Parathyroid adenoma (tissue), 2 donors: Measurements from ENCODE around the gene KIF23.

Experiments
- H2AFZ ChIP-seq: fragments of 300-600 bp; sonication (generic); one replicate; pipeline ENCODE4 v1.7.0; 2017; ENCODE audit warnings: antibody characterized with exemption, mild to moderate bottlenecking
- H3K27ac ChIP-seq: fragments of 300-600 bp; sonication (generic); one replicate; pipeline ENCODE4 v1.7.0; 2017
- H3K27me3 ChIP-seq: fragments of 300-600 bp; sonication (generic); one replicate; pipeline ENCODE4 v1.7.0; 2017; ENCODE audit warnings: low read length; ENCODE audit not compliant: control insufficient read depth, insufficient read depth
- H3K36me3 ChIP-seq: fragments of 300-600 bp; sonication (generic); one replicate; pipeline ENCODE4 v1.7.0; 2017; ENCODE audit warnings: low read length; ENCODE audit not compliant: control insufficient read depth, insufficient read depth
- H3K4me1 ChIP-seq: fragments of 300-600 bp; sonication (generic); one replicate; pipeline ENCODE4 v1.7.0; 2017; ENCODE audit warnings: control low read depth
- H3K4me2 ChIP-seq: fragments of 300-600 bp; sonication (generic); one replicate; pipeline ENCODE4 v1.7.0; 2017; ENCODE audit warnings: low read length
- H3K4me3 ChIP-seq: fragments of 300-600 bp; sonication (generic); one replicate; pipeline ENCODE4 v1.7.0; 2017; ENCODE audit warnings: low read depth, low read length
- H3K79me2 ChIP-seq: fragments of 300-600 bp; sonication (generic); one replicate; pipeline ENCODE4 v1.7.0; 2017; ENCODE audit warnings: control low read depth
- H3K9ac ChIP-seq: fragments of 300-600 bp; sonication (generic); one replicate; pipeline ENCODE4 v1.7.0; 2017; ENCODE audit warnings: mild to moderate bottlenecking
- H3K9me3 ChIP-seq: fragments of 300-600 bp; sonication (generic); one replicate; pipeline ENCODE4 v1.7.0; 2017; ENCODE audit warnings: low read length; ENCODE audit not compliant: control insufficient read depth
- CTCF ChIP-seq: fragments of 300-600 bp; sonication (generic); IDR thresholded peaks from one replicate; pipeline ENCODE4 v1.7.0; 2017; ENCODE audit warnings: antibody characterized with exemption, mild to moderate bottlenecking
- donor health status: primary hyperparathyroidism.

The KIF23 gene

DNA sequence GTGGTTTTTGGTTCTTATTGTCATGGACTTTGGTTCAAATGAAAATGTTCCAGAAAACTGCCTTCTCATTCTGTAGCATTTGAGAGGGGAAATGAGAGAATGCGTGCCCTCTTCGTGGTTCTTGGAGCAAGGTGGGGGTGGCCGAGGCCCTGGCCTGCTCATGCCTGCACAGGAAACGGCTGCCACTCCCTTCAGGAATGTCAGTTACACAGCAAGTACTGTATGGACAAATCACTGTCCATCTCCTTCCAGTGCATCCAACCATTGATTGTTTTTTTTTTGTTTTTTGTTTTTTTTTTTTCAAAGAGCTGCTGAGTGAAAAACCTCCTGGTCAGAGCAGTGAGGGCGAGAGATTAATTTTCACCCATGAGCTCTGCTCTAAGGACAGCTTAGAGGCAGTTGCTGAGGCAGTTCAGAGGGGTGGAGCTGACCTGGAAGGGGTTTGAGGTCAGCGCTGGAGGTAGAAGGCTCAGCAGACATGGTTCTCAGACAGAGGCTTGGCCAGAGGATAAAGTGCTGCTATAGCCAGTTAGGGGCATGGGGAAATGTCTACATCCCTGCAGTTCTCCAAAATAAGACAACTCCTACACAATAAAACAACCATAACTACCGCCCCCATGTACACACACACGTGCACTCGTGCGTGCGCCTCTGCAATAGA is 20.2 kb upstream of the KIF23 start:
- peaks cover 2% of the 10 kb centered on the region for H3K79me2 ChIP-seq
- H3K27ac ChIP-seq = peak overlapping the region; percentile 77
- peaks cover 26% of the 10 kb centered on the region for H3K4me1 ChIP-seq
- H3K9me3 ChIP-seq = no peaks in the 10 kb centered on the region
- peak overlapping the region; percentile 17 for H3K4me2 ChIP-seq
- H3K27me3 ChIP-seq = no peaks in the 10 kb centered on the region
- TF ChIP-seq CTCF = no peak
- peak overlapping the region; percentile 42 for H2AFZ ChIP-seq
- H3K36me3 ChIP-seq = no peaks in the 10 kb centered on the region
- H3K4me3 ChIP-seq = no peak overlapping the region
- no peak overlapping the region for H3K9ac ChIP-seq

GRCh38 chr15:69394556-69395282 is 19.4 kb upstream of the KIF23 start:
- H3K27ac ChIP-seq = peak overlapping the region; percentile 77
- no peak overlapping the region for H3K4me3 ChIP-seq
- peaks cover 26% of the 10 kb centered on the region for H3K4me1 ChIP-seq
- H2AFZ ChIP-seq = peak overlapping the region; percentile 42
- H3K27me3 ChIP-seq = no peaks in the 10 kb centered on the region
- H3K4me2 ChIP-seq = peak overlapping the region; percentile 13
- no peaks in the 10 kb centered on the region for H3K9me3 ChIP-seq
- H3K9ac ChIP-seq = no peak overlapping the region
- H3K79me2 ChIP-seq = peaks cover 2% of the 10 kb centered on the region
- no peaks in the 10 kb centered on the region for H3K36me3 ChIP-seq
- peak; percentile 88 for TF ChIP-seq CTCF

DNA sequence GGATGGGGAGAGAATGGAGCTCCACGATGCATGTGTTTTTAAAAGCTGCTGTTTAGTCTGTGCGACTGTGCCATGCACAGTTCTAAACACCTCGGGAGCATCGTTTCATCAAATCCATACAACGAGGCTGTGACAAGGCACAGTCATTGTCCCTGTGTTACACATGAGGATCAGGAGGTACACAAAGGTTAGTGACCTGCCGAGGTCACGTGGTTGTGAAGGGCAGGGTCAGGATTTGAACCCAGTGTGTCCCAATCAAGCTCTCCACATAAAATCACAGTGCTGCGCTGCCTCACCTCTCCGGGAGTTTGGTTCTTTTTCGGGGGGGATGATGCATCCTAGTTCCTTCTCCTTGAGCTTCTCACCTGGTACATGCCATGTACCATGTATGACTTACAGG is 18.7 kb upstream of the KIF23 start:
- H3K27me3 ChIP-seq = no peaks in the 10 kb centered on the region
- no peak overlapping the region for H3K9ac ChIP-seq
- peaks cover 2% of the 10 kb centered on the region for H3K79me2 ChIP-seq
- no peak overlapping the region for H3K27ac ChIP-seq
- peaks cover 25% of the 10 kb centered on the region for H3K4me1 ChIP-seq
- H3K9me3 ChIP-seq = no peaks in the 10 kb centered on the region
- no peak overlapping the region for H3K4me2 ChIP-seq
- no peak for TF ChIP-seq CTCF
- no peaks in the 10 kb centered on the region for H3K36me3 ChIP-seq
- H2AFZ ChIP-seq = no peak overlapping the region
- H3K4me3 ChIP-seq = no peak overlapping the region

DNA sequence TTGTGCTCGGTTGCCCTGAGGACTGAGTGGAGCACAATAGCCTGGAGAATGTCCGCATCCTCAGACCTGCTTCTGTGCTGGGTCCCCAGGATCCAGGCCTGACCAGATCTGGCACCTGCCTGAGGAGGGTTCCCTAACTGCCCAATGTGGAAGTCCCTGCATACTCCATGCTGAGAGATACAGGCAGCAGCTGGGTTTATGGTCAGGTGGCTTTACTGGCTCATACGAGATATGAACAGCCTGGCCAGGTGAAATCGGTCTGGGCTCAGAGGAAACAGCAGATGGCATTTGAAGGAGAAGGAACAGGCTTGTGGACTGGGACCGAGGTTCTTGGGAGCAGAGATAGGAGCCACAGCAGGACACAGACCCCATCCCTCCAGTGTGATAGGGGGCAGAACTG is 18.2 kb upstream of the KIF23 start:
- Histone ChIP-seq H3K27ac (no peak overlapping the region), H3K9ac (no peak overlapping the region), H3K79me2 (peaks cover 2% of the 10 kb centered on the region), H3K4me3 (no peak overlapping the region), H3K4me1 (peaks cover 19% of the 10 kb centered on the region), H3K9me3 (no peaks in the 10 kb centered on the region), H3K27me3 (no peaks in the 10 kb centered on the region), H3K36me3 (no peaks in the 10 kb centered on the region), H2AFZ (no peak overlapping the region), H3K4me2 (no peak overlapping the region)
- TF ChIP-seq CTCF = no peak
